Omental fat pad (tissue), 4 donors: ENCODE data around the gene DNMBP. TPM values are rescaled to one million over a fixed set of nuclear protein-coding genes. Genes with fewer than 3 reads are reported as not detected.

Source experiments
- ATAC-seq: fragments of 150-250 bp; one replicate; pipeline ENCODE4 v1.9.1; 2016; ENCODE audit warnings: mild to moderate bottlenecking, moderate library complexity; ENCODE audit not compliant: low FRiP score
- DNase-seq: peaks from one replicate; pipeline ENCODE4 v3.0.0-alpha.2; 2019; ENCODE audit warnings: low spot score
- total RNA-seq, 4 donors: library from RNA; depleted of rRNA; stranded (reverse); fragments of >200 nt; gene quantifications; one replicate each; pipeline ENCODE4 v1.1.0, GENCODE V29; 2016
- TF ChIP-seq, protein P1 (sequence below), 3 donors: fragments of 450-650 bp; IDR thresholded peaks; one replicate each; pipeline ENCODE4 v1.5.1; 2016 to 2017; ENCODE audit warnings: antibody characterized with exemption in 3 of 3, mild to moderate bottlenecking in 3 of 3, moderate library complexity in 2 of 3

DNMBP gene
- total RNA-seq, 4 donors from 2014 or later: 17.5 to 41.3 (median 29.6) TPM

DNA sequence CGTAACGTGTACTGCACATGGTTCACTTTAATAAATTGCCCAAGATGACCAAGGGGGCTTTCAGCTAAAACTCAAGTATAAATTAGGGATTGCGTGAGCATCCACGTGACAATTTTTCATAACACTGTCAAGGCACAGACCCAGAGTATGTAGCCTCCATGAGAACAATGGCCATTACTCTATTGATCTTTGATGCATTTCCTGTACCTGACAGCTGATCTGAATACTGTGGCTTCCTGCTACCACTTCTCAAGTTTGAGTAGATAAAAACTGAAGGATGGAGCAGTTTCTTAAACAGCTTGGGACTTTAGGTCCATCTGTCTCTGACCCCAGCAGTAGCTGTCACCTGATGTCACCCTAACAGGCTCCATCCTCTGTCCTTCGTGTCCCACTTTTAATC lies 128.4 kb downstream of the DNMBP start:
- DNase-seq (no peak), ATAC-seq (no peak)
- TF ChIP-seq, protein P1, sequence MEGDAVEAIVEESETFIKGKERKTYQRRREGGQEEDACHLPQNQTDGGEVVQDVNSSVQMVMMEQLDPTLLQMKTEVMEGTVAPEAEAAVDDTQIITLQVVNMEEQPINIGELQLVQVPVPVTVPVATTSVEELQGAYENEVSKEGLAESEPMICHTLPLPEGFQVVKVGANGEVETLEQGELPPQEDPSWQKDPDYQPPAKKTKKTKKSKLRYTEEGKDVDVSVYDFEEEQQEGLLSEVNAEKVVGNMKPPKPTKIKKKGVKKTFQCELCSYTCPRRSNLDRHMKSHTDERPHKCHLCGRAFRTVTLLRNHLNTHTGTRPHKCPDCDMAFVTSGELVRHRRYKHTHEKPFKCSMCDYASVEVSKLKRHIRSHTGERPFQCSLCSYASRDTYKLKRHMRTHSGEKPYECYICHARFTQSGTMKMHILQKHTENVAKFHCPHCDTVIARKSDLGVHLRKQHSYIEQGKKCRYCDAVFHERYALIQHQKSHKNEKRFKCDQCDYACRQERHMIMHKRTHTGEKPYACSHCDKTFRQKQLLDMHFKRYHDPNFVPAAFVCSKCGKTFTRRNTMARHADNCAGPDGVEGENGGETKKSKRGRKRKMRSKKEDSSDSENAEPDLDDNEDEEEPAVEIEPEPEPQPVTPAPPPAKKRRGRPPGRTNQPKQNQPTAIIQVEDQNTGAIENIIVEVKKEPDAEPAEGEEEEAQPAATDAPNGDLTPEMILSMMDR (IDR thresholded peaks at IDR 0.05): no peak

DNA sequence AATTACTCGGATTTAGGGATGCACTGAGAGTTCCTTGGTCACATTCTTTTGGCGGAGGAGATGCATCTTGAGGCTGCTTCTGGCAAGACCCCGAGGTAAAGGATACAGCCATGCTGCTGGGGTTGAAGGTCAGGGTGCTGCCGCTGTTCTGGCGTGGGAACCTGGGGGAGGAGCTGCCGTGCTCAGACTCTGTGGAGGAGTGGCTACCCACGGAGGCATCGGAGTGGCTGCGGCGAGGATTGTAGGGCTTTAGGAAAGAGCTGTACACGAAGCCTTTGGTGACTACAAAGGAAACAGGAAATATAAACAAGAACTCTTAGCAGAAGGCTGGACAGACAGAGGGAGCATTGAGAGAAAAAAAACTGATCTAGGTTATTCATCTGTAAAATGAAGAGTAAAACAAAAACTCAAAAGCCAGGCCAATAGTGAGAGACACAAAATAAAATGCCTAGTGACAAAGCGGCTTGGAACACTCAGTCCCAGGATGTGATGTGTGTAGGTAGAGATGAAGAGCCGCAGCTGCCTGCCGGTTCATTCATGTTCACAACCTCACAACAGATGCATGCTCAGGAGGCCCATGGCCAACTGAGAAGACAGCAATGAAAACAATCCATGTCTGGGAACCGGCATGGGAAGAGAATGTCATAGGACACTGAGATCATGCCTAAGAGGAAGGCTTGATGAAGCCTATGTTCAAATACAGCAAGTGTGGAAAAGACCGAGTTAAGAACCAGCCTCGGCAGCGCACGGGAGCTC lies 129.5 kb downstream of the DNMBP start:
- ATAC-seq (no peak), DNase-seq (no peak)
- TF ChIP-seq, protein P1 (IDR thresholded peaks at IDR 0.05): no peak

DNA sequence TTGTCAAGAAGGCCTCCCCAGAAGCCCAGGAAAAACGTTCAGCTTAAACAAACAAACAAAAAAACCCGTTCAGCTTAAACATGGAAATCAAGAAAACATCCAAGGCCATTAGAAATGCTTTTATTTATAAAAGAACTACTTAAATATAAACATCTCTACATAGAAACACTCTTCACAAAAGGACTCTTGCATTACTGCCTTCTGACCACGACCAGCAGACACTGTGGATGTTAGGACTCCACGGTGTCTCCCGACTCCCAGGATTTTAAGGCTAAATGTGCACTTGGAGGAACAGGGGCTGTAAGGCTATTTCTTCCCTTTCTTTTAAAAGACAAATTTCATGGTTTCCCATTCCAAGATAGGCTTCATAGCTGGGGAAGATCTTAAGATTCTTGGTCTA lies 134.3 kb downstream of the DNMBP start:
- DNase-seq: no peak
- TF ChIP-seq, protein P1 (IDR thresholded peaks at IDR 0.05): no peak
- ATAC-seq: no peak

DNA sequence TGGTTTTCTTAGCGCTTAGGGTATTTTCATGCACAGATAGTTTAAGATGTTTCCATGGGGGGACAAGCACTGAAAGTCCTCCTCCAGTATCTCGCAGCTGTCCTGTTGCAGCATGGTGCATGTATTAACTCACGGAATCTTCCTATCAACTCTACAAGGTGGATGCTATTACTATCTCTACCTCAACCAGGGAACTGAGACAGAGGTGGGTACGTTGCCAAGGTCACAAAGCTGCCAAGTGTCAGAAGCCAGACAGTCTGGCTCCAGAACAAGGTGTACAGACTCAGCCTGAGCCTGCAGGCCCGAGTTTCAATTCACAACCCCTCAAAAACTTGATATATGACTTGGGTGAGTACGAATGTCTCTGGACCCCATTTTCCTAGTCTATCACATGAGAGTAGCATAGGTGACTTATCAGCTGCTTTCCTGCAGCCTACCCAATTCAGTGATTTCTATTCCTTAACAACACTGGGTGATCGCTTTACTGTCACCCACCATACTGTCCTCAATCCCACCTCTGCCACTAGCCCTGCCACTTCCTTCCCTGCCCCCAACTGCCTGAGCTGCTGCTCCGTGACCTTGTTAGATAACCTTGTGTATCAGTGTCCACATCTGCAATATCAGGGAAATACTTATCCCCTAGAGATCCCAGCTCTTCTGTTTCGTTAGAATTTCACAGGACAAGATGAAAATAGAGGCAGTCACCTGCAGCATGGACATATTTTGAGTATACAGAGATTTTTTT lies 135.2 kb downstream of the DNMBP start:
- ATAC-seq: no peak
- TF ChIP-seq, protein P1 (IDR thresholded peaks at IDR 0.05): no peak

DNA sequence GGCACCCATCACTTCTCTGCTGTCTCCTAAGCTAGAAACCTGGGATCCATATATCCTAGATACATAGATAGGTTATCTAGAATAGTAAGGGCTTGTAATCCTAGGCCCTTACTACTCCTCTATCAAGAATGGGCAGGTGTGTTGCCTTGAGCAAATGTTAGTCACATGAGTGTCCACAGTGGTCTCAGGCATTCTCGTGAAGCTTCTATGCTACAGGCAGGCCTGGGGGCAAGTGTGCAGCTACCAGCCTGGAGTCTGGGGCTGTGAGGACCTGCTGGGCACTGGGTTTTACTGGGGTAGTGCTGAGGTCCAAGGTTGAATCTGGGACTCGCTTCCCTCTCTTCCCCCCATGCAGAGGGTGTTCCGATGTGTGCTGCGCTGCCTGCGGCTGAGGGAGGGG lies 135.9 kb downstream of the DNMBP start:
- ATAC-seq (no peak), DNase-seq (no peak)
- TF ChIP-seq, protein P1 (IDR thresholded peaks at IDR 0.05): no peak

More for the DNA sequence above, 135.2 kb downstream of the DNMBP start:
- DNase-seq: no peak

DNA sequence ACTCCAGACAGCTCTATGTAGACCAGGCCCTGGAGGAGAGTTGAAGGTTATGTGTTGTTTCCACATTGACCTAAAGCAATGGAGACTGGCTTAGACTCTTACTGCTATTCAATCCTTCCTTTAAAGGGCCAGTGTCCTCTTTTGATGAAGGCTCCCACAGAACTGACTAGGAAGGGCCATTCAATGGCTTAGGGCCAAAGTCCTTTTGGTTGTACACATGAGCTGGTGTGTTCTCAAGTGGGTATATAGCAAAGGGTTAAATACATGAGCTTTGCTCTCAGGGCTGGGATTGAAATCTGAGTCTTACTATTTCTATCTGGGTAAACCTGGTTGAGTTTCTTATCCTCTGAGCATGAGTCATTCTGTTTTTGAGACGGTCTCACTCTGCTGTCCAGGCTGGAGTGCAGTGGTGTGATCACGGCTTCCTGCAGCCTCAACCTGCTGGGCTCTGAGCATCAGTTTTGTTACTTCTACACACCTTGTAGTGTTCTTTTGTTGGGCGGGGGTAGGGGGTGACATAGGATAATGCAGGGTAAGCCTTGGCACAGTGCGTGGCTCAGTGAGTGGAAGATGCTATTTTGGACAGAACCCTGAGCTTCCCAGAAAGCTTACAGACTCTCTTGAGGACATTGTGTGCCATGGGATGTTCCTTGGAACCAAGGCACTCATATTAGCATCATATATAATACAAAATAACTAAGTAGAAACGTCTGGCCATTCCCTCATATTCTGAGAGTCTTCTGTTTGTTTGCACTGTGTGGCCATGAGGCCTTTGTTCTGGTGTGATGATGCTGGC lies 137.2 kb downstream of the DNMBP start:
- TF ChIP-seq, protein P1 (IDR thresholded peaks at IDR 0.05): no peak
- no peak for DNase-seq
- no peak for ATAC-seq
